GM12891 (cell line): Measurements from ENCODE around the gene FAM200B.

ENCODE experiments used
- POLR2A ChIP-seq: IDR thresholded peaks from 2 replicates; pipeline ENCODE4 v1.6.1; 2011; ENCODE audit warnings: low read depth, low read length, control low read depth
- POLR2AphosphoS5 ChIP-seq: IDR thresholded peaks from 2 replicates; pipeline ENCODE4 v1.6.1; 2011; ENCODE audit warnings: low read depth, low read length, control low read depth
- POU2F2 ChIP-seq: IDR thresholded peaks from 2 replicates; pipeline ENCODE4 v1.6.1; 2011; ENCODE audit warnings: low read depth, mild to moderate bottlenecking, control low read depth, low read length, moderate library complexity
- SPI1 ChIP-seq: IDR thresholded peaks from 2 replicates; pipeline ENCODE4 v1.6.1; 2011; ENCODE audit warnings: low read depth, low read length, control low read depth

- TF ChIP-seq POLR2A = no peak
- no peak for TF ChIP-seq POLR2AphosphoS5
- TF ChIP-seq POU2F2 = no peak
- no peak for TF ChIP-seq SPI1
Measured at GRCh38 chr4:15652841-15653240, 28.8 kb upstream of the FAM200B start.
